Thymus (tissue), 11 donors: ENCODE data around the gene TRMU. TPM values are rescaled to one million over a fixed set of nuclear protein-coding genes. Genes with fewer than 3 reads are reported as not detected.

Experiments
- DNase-seq, 9 donors: peaks; one replicate each; pipeline ENCODE4 v3.0.0-alpha.2; 2013; ENCODE audit warnings: low spot score in 9 of 9, low read depth in 6 of 9, missing footprints in 1 of 9
- H3K27ac ChIP-seq, 2 donors: one replicate each; pipeline ENCODE4 v1.5.1; 2013; ENCODE audit warnings: control low read depth in 1 of 2, low read depth in 1 of 2, low read length in 1 of 2, mild to moderate bottlenecking in 1 of 2, moderate library complexity in 1 of 2
- H3K27me3 ChIP-seq, 2 donors: one replicate each; pipeline ENCODE4 v1.5.1; 2013; ENCODE audit warnings: low read length in 1 of 2; ENCODE audit not compliant: control insufficient read depth in 2 of 2, insufficient read depth in 1 of 2
- H3K36me3 ChIP-seq, 2 donors: one replicate each; pipeline ENCODE4 v1.5.1; 2013; ENCODE audit warnings: low read length in 1 of 2, mild to moderate bottlenecking in 1 of 2, moderate library complexity in 1 of 2; ENCODE audit not compliant: control insufficient read depth in 2 of 2, insufficient read depth in 2 of 2
- H3K4me1 ChIP-seq, 2 donors: one replicate each; pipeline ENCODE4 v1.5.1; 2013; ENCODE audit warnings: low read length in 2 of 2; ENCODE audit not compliant: control insufficient read depth in 2 of 2, insufficient read depth in 2 of 2
- H3K4me3 ChIP-seq, 2 donors: one replicate each; pipeline ENCODE4 v1.5.1; 2013; ENCODE audit warnings: low read length in 2 of 2, control low read depth in 1 of 2, mild to moderate bottlenecking in 1 of 2
- H3K9me3 ChIP-seq, 2 donors: one replicate each; pipeline ENCODE4 v1.5.1; 2013; ENCODE audit warnings: low read length in 1 of 2, mild to moderate bottlenecking in 1 of 2; ENCODE audit not compliant: control insufficient read depth in 2 of 2, insufficient read depth in 1 of 2
- WGBS: extraction: QIAGEN DNeasy Blood & Tissue Kit; methylation state at CpG from one replicate; pipeline ENCODE4 v1.1.7; 2013; 5-methylcytosine and 5-hydroxymethylcytosine counted together
- polyA plus RNA-seq: library from polyadenylated mRNA; stranded (reverse); fragments of 200-250 nt; gene quantifications from one replicate; pipeline ENCODE4 v1.2.3, GENCODE V29; 2013
- total RNA-seq: library from RNA; stranded (reverse); fragments of 120-200 nt; gene quantifications from one replicate; pipeline ENCODE4 v1.2.4, GENCODE V29; 2013
- donor health status: healthy.

The TRMU gene
- total and polyA plus RNA-seq, 2 donors: 27.4 to 28.7 TPM

- Histone ChIP-seq H3K9me3 (no peaks in the 10 kb centered on the region), H3K36me3 (no peaks in the 10 kb centered on the region), H3K27ac (no peak overlapping the region), H3K4me1 (no peaks in the 10 kb centered on the region), H3K27me3 (peaks cover 0 to 46% of the 10 kb centered on the region in 2 donors), H3K4me3 (no peak overlapping the region)
- WGBS: 45% methylated on average over 19 of the region's 19 CpGs
- DNase-seq: peak in 7 of 9 donors; percentile 25 to 81 (median 63)
These were observed 32.2 kb downstream of the TRMU start for GRCh38 chr22:46367707-46368191.

GRCh38 chr22:46368422-46368821, 32.9 kb downstream of the TRMU start:
- WGBS: 93% methylated on average over 12 of the region's 12 CpGs
- Histone ChIP-seq H3K27ac (no peak overlapping the region), H3K36me3 (no peaks in the 10 kb centered on the region), H3K4me1 (peaks cover 0 to 2% of the 10 kb centered on the region in 2 donors), H3K4me3 (no peak overlapping the region), H3K27me3 (peaks cover 2 to 45% of the 10 kb centered on the region in 2 donors), H3K9me3 (no peaks in the 10 kb centered on the region)
- DNase-seq: no peak

- 94% methylated on average over 31 of the region's 31 CpGs for WGBS
- H3K27ac ChIP-seq: no peak overlapping the region
These were observed 33.6 kb downstream of the TRMU start for GRCh38 chr22:46368871-46369715.

GRCh38 chr22:46369716-46370583, 34.4 kb downstream of the TRMU start:
- WGBS: 95% methylated on average over 25 of the region's 25 CpGs
- Histone ChIP-seq H3K4me1 (peaks cover 0 to 10% of the 10 kb centered on the region in 2 donors), H3K4me3 (no peak overlapping the region), H3K27me3 (peaks cover 6 to 54% of the 10 kb centered on the region in 2 donors), H3K36me3 (no peaks in the 10 kb centered on the region), H3K9me3 (peaks cover 0 to 6% of the 10 kb centered on the region in 2 donors), H3K27ac (no peak overlapping the region)
- no peak for DNase-seq

More at GRCh38 chr22:46368871-46369715, 33.6 kb downstream of the TRMU start:
- Histone ChIP-seq H3K9me3 (no peaks in the 10 kb centered on the region), H3K4me1 (peaks cover 0 to 7% of the 10 kb centered on the region in 2 donors), H3K4me3 (no peak overlapping the region), H3K27me3 (peaks cover 6 to 51% of the 10 kb centered on the region in 2 donors), H3K36me3 (no peaks in the 10 kb centered on the region)
- DNase-seq: no peak

GRCh38 chr22:46370584-46371291, 35.2 kb downstream of the TRMU start:
- DNase-seq: no peak
- no peaks in the 10 kb centered on the region for H3K36me3 ChIP-seq
- peaks cover 4 to 13% of the 10 kb centered on the region in 2 donors for H3K9me3 ChIP-seq
- H3K27ac ChIP-seq: no peak overlapping the region
- peaks cover 6 to 55% of the 10 kb centered on the region in 2 donors for H3K27me3 ChIP-seq
- peaks cover 0 to 10% of the 10 kb centered on the region in 2 donors for H3K4me1 ChIP-seq
- no peak overlapping the region for H3K4me3 ChIP-seq
- WGBS: 89% methylated on average over 15 of the region's 15 CpGs

GRCh38 chr22:46371623-46372226, 36.2 kb downstream of the TRMU start:
- Histone ChIP-seq H3K4me3 (no peak overlapping the region), H3K9me3 (peaks cover 5 to 20% of the 10 kb centered on the region in 2 donors), H3K4me1 (peaks cover 0 to 10% of the 10 kb centered on the region in 2 donors), H3K27ac (no peak overlapping the region), H3K36me3 (no peaks in the 10 kb centered on the region), H3K27me3 (peaks cover 6 to 51% of the 10 kb centered on the region in 2 donors)
- no peak for DNase-seq
- 95% methylated on average over 2 of the region's 2 CpGs for WGBS

- peaks cover 5 to 26% of the 10 kb centered on the region in 2 donors for H3K9me3 ChIP-seq
- 95% methylated on average over 18 of the region's 18 CpGs for WGBS
- no peak for DNase-seq
- H3K36me3 ChIP-seq: no peaks in the 10 kb centered on the region
- H3K27ac ChIP-seq: no peak overlapping the region
- peaks cover 8 to 51% of the 10 kb centered on the region in 2 donors for H3K27me3 ChIP-seq
- H3K4me3 ChIP-seq: no peak overlapping the region
- peaks cover 0 to 10% of the 10 kb centered on the region in 2 donors for H3K4me1 ChIP-seq
These were observed 37.2 kb downstream of the TRMU start for GRCh38 chr22:46372686-46373085.

- WGBS: 60% methylated on average over 8 of the region's 8 CpGs
- Histone ChIP-seq H3K27me3 (peaks cover 8 to 49% of the 10 kb centered on the region in 2 donors), H3K4me3 (no peak overlapping the region), H3K9me3 (peaks cover 5 to 26% of the 10 kb centered on the region in 2 donors), H3K36me3 (no peaks in the 10 kb centered on the region), H3K4me1 (peaks cover 0 to 10% of the 10 kb centered on the region in 2 donors), H3K27ac (no peak overlapping the region)
- DNase-seq: no peak
These were observed 37.6 kb downstream of the TRMU start for GRCh38 chr22:46373159-46373558.
